AG08395 (cell line): ENCODE measurements around the gene MICU1.
"Not testable (repeated sequence)": the region's sequence is repeated elsewhere in the genome, so short reads cannot be mapped to it uniquely, and the experiment has no call there.

Experiments used
- DNase-seq: peaks from one replicate; pipeline ENCODE4 v3.0.0; 2012; ENCODE audit warnings: mixed read lengths, low spot score

Gene MICU1

GRCh38 chr10:72386916-72387586 is 238.8 kb downstream of the MICU1 start:
- DNase-seq, result no peak

DNA sequence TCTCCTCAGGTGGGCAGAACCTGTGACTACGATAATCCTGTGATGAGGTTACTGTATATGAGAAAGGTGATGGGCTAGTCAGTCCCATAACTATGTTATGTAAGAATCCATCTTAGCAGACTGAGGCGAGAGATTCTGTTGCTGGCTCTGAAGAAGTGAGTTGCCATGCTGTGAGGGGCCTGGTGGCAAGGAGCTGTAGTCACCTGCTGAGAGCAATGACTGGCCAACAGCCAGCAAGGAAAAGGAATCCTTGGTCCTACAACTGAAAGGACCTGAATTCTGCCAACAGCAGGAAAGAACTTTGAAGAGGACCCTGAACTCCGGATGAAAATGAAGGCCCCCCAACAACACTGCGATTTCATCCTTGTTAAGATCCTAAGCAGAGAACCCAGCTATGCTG is 240.2 kb downstream of the MICU1 start:
- DNase-seq, result no peak

DNA sequence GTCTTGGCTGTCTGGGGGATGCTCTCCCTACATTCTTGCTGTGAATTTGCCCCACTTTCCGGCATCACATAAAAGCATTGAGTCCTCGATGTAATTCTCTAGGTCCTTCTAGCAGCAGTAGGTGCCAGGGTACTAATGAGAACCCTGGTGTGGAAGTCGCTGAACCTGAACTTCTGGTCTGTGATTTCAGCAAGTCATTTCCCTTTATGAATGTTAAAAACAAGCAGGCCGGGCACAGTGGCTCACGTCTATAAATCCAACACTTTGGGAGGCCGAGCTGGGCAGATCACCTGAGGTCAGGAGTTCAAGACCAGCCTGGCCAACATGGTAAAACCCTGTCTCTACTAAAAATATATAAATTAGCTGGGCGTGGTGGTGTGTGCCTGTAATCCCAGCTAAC is 240.9 kb downstream of the MICU1 start:
- not testable (repeated sequence) for DNase-seq

- no peak for DNase-seq
Measured at GRCh38 chr10:72379776-72380175, 246.1 kb downstream of the MICU1 start.

DNA sequence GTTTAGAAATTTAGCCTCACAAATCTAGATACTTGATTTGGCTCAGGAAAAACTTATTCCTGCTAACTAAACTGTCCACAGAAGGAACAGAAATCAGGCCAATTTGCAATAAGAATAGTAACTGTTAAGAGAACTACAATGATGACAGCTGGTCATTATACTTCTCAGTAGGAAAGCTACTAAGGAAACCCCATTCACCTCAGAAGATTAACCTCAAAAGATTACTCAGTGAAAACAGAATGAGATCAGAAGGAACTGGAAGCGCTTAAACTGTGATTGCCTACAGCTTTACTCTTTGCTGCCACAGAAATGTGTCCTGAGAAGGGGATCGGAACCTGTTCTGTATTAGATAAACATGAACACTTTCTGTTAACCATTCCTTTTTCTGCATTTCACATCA is 246.8 kb downstream of the MICU1 start:
- no peak for DNase-seq

DNA sequence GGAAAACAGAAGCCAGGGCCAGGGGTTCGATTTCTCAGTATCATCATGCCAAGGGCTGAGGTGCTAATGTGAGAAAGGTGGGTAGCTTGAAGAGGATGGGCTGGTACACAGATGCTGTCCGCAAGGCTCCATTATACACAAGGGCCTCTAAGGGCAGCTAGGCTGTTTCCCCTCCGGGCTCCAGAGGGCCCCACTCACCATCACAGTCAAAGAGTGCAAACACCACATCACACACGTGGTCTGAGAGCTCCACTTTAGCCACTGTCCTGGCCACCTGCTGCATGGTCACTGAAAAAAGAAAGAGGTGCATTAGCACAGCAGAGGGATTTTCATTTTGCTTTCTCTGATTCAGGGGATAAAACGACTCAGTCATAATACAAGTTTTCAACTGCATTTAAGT is 250.3 kb downstream of the MICU1 start:
- no peak for DNase-seq

GRCh38 chr10:72375173-72375572 is 250.7 kb downstream of the MICU1 start:
- DNase-seq, result peak; percentile 21

DNA sequence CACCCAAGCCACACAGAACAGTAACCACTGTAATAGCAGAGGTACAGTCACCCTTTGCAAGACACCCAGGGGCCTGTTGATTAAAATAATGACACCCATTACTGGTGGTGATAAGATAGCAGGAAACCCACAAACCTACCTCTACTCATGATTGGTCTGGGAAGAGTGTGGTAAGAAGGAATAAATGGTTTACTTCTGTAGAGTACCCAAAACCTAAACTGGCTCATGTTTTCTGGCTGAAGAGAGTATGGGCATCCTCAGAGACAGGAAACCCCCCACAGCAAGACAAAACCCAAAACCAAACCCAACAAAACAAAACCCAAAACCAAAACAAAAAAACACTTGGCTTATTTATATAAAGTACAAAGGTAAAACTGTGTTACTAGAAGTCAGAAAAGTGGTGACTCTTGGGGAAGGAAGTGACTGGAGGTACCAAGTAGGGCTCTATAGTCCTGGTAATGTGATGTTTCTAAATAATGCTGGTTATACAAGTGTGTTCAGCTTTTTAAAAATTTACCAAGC is 255.6 kb downstream of the MICU1 start:
- no peak for DNase-seq

DNA sequence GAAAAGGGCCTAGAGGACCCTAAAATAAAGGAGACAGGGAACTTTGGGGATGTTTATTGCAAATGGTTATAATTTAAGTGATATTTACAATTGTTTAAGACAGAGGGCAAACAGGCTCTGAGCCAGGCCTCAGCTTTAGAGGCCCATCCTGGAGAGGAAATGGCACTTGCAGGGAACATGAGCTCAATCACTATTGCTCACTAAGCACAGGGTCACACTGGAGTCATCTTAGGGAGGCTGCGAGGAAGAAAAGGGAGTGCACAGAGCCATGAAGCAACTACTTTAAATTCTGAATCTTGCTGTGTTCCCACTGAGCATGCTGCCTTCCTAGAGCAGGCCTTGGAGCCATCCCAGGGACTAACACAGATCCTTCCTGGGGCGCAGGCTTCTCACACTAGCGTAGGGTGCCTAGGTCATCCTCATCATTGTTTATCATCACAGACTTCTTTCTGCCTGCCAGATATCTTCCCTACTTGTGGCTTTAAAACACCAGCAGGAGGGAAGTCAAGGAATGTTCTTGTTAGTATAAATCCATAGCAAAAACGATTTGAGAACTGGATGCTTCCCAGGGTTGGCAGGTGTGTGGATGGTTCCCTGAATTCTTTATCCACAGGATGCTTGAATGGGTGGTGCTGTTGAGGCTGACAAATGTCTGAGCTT is 258.4 kb downstream of the MICU1 start:
- DNase-seq, result no peak

DNA sequence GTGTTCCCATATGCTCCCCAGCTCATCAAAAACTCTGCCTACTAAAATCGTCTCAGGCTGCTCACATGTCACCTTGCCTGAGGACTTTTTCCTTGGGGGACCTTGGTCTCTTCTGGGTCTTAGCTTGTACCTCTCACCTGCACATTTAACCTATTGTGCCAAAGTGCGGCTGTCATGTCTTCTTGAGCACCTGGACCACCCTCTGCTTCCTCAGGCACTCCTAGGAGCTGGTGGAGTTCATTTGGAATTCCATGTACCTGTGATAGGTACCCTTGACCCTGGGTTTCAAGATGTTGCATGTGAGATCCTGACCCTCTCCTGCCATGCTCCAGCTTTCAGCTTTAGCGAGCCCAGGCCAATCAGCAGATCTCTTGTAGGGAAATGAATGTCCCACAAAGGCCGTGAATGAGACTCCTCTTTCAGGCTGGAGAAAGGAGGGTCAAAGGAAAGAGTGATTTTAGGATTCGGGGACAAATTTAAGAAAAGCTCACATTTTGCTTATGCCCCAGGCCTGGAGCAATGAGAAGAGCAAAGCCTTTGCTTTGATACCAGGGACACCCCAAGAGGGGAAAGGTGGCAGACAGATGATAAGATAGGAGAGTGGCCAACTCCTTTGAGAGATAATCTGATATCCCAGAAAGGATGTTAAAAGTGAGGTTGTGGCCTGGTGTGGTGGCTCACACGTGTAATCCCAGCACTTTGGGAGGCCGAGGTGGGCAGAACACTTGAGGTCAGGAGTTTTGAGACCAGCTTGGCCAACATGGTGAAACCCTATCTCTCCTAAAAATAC is 260.6 kb downstream of the MICU1 start:
- no peak for DNase-seq

DNA sequence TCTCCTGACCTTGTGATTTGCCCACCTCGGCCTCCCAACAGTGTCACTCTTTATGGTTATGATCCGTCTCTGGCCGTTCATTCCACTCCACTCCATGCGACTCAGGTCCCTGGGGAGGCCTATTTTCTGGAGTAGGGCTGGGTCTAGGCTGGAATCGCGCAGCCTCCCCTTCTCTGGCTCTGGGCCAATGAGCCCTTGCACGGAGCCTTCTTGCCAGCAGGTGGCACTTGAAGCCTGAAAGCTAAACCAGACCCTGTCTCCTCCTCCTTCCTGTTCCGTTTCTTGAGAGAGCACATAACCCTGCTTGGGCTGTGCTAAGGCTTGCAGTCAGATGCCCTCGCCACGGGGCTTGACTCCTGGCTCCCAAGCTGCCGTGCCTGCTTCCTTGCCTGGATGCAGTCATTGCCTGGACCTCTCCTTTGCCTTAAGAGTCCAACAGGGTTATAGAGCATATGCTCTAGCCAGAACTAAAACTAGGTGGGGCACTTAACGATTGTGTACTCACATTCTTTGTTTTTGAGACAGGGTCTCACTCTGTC is 261.6 kb downstream of the MICU1 start:
- peak; percentile 92 for DNase-seq

GRCh38 chr10:72356987-72357386 is 268.9 kb downstream of the MICU1 start:
- no peak for DNase-seq

- DNase-seq, result no peak
Measured at GRCh38 chr10:72356115-72356514, 269.8 kb downstream of the MICU1 start.

- DNase-seq, result no peak
Measured at GRCh38 chr10:72355214-72355555, 270.7 kb downstream of the MICU1 start.

GRCh38 chr10:72354356-72355213 is 271.3 kb downstream of the MICU1 start, which contains the start of gene DNAJB12:
Gene DNAJB12, minus strand, starts transcription at chr10:72354919. Its CDS starts 22 bp downstream, at chr10:72354897.
- DNase-seq, result peak; percentile 96

DNA sequence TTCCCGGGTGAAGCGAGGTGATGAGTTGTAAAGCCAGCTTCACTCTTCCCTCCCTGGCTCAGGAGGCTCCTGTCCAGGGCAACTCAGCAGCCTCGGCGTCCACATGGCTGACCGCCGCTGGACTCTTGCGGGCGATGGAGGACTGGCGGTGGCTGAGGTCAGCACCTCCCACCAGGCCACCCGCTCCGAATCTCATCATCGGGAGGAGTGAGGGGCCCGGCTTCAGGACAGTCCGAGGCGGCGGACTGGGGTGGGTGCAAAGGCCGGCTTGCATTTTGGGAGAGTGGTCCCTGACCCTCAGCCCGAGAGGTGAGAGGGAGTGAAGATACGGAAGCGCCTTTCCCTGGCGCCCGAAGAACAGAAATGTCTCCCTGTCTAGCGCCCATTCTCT is 271.9 kb downstream of the MICU1 start:
- DNase-seq, result peak; percentile 37

DNA sequence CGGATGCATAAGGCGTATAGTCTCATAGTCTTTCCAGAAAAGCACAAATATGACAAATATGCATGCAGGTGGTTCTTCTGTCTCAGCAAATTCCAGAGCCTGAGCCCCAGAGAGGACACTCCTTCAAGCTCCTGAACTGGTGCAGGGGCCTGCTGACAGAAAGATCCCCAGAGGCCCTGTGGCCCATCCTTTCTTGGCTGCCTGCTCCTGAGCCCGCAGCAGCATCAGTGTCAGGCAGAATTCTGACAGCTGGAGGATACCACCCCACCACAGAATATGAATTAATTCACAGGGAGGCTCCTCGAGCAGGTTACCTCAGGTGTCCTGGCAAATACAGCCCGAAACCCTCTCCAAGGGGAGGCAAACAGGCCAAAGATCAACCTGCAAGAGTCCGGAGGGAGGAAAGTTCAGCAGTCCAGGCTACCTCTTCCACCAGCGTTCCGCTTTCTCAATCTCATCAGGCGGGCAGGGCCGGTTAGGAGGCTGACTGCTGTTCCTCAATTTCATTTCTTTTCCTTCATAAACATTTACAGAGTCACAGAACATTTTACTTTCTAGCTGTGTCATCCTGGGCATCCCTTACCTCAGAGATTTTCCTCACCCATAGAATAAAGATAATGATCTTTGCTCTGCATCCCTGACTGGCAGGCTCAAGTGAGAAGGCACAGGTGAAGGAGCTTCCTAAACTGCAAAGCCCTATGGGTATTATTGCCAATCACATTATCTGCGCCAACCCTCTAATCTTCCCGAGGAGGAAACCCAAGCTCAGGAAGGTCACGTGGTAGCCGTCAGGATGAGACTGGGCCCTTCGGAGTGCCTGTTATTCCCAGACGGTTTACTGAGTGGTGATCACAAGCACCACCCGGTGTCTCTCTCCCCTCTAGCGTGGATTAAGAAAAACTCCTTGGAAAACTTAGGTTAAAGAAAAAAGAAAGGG is 272.6 kb downstream of the MICU1 start:
- peak; percentile 42 for DNase-seq

- no peak for DNase-seq
Measured at GRCh38 chr10:72351479-72351878, 274.4 kb downstream of the MICU1 start.

DNA sequence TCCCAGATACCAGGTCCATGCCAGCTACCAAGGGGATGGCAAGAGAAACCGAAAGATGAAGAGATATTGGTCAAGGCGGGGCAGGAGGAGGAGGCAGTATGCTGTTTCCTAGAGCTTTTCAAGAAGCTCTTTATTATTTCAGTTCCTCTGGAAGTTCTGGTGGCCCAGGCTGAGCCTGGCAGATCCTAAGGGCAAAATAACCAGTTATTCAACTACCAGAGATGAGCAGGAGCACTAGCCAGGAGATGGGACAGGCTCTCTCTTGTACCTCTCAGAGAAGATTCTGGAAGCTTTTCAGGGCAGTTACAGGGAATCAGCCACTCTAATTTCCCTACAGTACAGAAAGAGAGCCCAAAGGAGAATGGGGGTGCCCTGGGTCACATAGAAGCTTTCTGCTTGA is 276.4 kb downstream of the MICU1 start:
- DNase-seq, result no peak

- DNase-seq, result no peak
Measured at GRCh38 chr10:72348282-72348681, 277.6 kb downstream of the MICU1 start.
